ENCODE measurements around the gene CDHR2.

DNA sequence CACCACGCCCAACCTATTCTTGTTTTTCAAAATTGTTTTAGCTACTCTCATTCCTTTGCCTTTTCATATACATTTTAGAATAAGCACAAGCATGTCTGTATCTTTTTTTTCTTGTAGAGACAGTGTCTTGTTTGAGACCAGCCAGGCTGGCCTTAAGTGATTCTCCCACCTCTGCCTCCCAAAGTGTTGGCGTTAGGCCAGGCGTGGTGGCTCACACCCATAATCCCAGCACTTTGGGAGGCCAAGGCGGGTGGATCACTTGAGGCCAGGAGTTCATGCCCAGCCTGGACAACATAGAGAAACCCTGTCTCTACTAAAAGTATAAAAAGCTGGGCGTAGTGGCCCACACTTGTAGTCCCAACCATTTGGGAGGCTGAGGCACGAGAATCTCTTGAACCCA is 25.0 kb upstream of the CDHR2 start:
- TF ChIP-seq POLR2A (IDR thresholded peaks at IDR 0.05; ENCODE audit: low read depth, low read length) (no peak), POLR2AphosphoS5 (IDR thresholded peaks at IDR 0.05; ENCODE audit: low read depth, low read length) (no peak)

Data from GM12891 (cell line).